22Rv1 (cell line): ENCODE measurements around the gene RPS14.

ENCODE experiments used
- CTCF ChIP-seq: fragments of 450-650 bp; IDR thresholded peaks from 2 replicates; pipeline ENCODE4 v1.5.1; 2017; ENCODE audit warnings: mild to moderate bottlenecking
- ZFX ChIP-seq: fragments of 450-650 bp; IDR thresholded peaks from 2 replicates; pipeline ENCODE4 v1.6.1; 2017; ENCODE audit warnings: antibody characterized with exemption, borderline replicate concordance

- TF ChIP-seq CTCF (peak; percentile 95), ZFX (no peak)
Observed at GRCh38 chr5:150449517-150450339, at the start of gene RPS14.
